HG03558 (cell line): ENCODE measurements around the gene MYD88.

Source experiments
- ATAC-seq: cut with Tn5 transposase; IDR thresholded peaks from one replicate; pipeline ENCODE4 v1.9.1; 2021; ENCODE audit warnings: moderate number of reproducible peaks; ENCODE audit not compliant: unreplicated experiment; ENCODE audit errors: extremely low read depth

Gene MYD88

DNA sequence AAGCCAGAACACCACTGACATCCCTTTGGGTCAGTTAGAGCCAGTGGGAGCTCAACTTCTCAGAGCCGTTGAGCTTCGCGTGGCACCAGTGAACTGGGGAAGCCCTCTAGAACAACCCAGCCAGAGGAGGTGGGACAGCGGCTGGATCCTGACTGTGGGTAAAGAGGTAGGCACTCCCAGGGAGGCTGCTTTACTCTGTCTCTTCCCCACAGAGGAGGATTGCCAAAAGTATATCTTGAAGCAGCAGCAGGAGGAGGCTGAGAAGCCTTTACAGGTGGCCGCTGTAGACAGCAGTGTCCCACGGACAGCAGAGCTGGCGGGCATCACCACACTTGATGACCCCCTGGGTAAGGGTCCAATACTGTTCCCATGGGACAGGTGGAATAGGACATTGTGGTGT is 1.2 kb downstream of the MYD88 start:
- no peak for ATAC-seq

DNA sequence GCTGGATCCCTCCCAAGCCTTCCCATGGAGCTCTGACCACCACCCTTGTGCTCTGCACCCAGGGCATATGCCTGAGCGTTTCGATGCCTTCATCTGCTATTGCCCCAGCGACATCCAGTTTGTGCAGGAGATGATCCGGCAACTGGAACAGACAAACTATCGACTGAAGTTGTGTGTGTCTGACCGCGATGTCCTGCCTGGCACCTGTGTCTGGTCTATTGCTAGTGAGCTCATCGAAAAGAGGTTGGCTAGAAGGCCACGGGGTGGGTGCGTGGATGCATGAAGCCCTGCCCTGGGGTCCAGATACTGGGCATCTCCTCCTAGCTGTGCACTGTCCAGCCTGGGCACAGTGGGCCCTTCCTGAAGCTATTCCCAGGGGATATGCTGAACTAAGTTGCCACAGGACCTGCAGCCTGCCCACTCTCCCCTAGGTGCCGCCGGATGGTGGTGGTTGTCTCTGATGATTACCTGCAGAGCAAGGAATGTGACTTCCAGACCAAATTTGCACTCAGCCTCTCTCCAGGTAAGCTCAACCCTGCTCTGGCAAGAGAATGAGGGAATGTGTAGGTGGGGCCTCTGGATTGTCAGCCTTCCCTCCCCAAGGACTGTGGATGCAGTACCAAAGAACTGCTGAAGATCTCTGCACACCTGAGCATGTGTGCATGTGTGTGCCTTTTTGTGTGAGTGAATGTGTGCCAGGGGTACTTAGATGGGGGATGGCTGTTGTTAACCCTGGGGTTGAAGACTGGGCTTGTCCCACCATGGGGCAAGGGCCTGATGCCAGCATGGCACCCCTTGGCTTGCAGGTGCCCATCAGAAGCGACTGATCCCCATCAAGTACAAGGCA is 2.1 kb downstream of the MYD88 start:
- ATAC-seq: no peak

DNA sequence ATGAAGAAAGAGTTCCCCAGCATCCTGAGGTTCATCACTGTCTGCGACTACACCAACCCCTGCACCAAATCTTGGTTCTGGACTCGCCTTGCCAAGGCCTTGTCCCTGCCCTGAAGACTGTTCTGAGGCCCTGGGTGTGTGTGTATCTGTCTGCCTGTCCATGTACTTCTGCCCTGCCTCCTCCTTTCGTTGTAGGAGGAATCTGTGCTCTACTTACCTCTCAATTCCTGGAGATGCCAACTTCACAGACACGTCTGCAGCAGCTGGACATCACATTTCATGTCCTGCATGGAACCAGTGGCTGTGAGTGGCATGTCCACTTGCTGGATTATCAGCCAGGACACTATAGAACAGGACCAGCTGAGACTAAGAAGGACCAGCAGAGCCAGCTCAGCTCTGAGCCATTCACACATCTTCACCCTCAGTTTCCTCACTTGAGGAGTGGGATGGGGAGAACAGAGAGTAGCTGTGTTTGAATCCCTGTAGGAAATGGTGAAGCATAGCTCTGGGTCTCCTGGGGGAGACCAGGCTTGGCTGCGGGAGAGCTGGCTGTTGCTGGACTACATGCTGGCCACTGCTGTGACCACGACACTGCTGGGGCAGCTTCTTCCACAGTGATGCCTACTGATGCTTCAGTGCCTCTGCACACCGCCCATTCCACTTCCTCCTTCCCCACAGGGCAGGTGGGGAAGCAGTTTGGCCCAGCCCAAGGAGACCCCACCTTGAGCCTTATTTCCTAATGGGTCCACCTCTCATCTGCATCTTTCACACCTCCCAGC is 2.9 kb downstream of the MYD88 start:
- ATAC-seq: no peak

DNA sequence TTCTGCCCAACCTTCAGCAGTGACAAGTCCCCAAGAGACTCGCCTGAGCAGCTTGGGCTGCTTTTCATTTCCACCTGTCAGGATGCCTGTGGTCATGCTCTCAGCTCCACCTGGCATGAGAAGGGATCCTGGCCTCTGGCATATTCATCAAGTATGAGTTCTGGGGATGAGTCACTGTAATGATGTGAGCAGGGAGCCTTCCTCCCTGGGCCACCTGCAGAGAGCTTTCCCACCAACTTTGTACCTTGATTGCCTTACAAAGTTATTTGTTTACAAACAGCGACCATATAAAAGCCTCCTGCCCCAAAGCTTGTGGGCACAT is 3.5 kb downstream of the MYD88 start:
- no peak for ATAC-seq

DNA sequence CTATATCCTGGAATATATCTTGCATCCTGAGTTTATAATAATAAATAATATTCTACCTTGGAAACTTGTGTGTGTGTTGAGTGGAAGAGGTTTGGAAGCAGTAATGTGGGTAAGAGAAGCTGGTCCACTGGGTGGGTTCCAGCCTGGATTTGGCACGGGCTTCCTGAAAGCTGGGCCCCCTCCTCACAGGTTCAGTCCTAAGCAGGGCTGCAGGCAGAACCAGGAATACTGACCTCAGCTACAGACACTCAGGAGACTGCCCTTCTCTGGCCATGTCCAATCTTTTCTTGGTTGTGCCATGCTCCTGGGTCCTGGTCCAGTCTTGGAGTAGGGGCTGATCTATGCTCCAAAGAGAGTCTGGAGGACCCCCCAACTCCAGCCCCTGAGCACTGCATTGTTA is 4.5 kb downstream of the MYD88 start:
- ATAC-seq: no peak

DNA sequence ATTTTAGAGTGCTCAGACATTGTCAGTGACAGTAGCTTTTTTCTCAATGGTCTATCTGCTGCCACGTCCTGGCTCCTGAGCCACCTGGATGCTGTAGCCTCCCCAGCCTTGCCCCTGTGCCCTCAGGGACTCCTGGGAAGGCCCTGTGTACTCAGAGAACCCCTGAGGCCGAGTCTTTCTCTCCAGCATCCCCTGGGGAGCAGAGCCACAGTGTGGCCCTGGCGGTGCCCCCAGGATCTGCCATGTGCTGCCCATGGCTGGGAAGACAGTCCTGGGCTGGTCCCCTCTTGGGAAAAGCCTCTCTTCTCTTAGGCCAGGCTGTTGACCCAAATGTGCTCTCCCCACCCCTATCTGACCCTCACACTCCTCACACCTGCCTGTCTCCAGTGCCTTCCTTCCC is 5.0 kb downstream of the MYD88 start:
- ATAC-seq: no peak

DNA sequence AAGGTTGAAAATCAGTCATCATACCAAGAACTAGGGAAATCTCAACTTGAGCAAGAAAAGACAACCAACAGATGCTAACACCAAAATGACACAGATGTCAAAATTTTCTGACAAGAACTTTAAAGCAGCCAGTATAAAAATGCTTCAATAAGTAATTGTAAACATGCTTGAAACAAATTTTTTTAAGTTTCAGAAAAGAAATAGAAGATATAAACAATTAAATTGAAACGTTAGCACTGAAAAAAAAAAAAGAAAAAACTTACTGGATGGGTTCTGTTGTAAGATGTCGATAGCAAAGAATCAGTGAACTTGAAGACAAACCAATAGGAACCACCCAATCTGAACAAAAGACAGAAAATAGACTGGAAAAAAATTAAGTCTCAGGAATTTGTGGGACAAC is 8.0 kb downstream of the MYD88 start:
- ATAC-seq: no peak

DNA sequence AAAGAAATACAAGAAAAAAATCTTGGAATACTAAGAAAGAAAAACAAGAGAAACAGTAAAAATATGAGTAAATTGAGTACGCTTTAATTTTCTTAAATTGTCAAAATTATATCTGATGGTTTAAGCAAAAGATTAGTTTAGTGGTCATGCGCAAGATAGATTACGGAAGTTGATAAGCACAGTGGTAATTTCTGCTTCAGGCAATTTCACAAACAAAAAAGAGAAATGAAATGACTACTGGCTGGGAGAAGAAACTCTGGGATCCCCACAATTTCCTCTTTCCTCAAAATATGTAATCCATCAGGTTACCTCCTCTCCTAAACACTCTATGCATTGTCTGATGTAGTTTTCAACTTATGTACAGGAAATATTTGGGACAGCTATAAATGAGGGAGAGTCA is 9.0 kb downstream of the MYD88 start:
- ATAC-seq: no peak

DNA sequence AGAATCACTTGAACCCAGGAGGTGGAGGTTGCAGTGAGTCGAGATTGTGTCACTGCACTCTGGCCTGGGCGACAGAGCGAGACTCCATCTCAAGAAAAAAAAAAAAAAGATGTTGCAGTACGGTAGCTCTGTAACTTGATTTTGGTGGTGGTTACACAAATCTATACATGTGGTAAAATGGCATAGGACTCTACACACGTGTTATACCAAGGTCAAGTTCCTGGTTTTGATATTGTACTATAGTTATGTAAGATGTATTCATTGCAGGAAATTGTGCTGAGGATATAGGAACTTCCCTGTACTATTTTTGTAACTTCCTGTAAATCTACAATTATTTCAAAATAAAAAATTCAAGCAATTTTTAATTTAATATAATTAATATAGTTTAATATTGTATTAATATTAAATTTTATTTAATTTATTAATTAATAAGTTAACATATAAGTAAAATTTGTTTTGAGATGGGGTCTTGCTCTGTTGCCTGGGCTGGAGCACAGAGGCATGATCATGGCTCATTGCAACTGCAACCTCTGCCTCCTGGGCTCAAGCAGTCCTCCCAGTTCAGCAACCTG is 9.9 kb downstream of the MYD88 start:
- ATAC-seq: no peak

DNA sequence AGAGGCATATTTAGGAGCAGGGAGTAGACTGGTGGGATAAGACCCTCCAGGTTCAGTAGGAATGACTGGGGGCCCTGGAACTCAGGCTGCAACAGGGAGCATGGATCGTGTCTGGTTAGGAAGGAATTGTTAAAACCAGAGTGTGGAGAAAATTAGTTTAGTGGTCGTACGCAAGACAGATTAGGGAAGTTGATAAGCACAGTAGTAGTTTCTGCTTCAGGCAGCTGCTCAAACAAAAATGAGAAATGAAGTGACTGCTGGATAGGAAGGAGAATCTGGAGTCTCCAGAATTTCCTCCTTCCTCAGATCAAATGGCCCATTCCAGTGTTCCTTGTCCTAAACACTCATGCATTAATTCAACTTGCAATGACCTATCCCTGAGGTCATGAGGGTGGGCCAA is 11.2 kb downstream of the MYD88 start:
- ATAC-seq: no peak

DNA sequence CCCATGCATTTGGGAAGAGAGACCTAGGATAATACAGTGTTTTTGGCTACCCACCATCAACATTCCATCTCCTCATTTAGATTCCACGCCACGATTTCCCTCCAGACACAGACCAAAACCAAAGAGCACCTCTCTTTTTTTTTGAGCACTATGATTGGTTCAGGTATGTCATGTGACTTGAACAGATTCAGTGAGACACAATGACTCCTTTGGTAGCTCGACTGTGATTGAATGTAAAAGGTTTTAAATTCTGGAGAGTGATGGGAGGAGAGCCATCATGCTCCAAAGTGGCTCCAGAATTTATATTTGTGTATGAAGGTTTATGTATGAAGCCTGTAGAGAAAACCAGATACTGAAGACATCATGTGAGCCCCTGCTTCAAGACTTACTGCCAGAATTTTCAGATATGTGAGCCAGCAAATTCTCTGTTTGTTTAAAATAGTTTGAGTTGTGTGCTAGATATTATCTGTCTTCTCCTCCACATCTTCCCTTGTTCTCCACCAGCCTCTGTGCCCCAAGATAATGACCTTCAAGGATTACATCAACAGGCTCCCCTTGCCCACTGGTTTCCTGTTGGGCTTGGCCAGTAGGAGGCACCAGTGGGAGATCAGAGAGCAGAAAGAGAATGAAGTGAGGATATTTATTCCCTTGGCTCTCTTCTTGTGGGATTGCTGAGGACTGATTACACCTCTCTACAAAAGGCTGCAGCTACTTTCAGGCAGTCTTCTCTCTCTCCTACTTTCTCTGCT is 12.5 kb downstream of the MYD88 start:
- no peak for ATAC-seq

DNA sequence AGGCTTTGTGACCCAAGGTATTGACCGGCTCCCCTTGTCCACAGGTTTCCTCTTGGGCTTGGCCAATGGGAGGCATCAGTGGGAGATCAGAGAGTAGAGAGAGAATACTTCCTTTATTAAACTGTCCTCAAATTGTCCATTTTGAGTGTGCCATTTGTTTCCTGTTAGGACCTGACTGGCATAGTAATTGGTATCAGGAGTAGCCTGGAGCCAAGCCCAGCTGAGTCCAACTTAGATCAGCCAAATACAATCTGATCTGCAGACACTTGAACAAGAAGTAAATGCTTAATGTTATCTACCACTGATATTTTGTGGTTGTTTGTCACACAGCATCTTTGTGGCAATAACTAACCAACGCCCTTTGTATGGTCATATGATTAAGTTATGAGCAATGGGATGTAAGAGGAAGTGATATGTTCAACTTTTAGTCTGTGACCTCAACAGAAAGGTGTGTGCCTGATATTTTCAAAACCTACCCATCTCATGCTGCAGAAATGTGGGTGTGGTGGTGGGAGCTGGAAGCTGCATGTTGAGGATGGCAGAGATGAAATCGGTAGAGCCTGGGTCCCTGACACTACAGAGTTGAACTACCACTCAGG is 13.3 kb downstream of the MYD88 start:
- no peak for ATAC-seq

DNA sequence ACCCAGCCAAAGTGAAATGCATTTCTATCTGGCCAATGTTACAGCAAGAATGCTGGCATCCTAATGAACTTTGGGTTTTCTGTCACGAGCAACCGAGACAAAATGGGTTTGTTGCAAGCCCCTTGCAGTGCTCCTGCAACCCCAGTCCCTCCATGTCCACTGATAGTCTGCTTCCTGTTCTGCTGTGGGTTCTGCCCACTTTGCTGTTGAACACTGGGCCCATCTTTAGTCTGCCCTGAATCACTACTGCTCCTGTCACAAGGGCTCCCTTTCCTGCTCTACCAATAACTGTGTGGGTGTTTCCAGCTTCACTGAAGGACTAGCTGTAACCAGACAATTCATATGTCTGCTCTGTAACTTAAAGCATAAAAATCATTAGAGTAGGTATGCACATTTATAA is 14.1 kb downstream of the MYD88 start:
- ATAC-seq: no peak

DNA sequence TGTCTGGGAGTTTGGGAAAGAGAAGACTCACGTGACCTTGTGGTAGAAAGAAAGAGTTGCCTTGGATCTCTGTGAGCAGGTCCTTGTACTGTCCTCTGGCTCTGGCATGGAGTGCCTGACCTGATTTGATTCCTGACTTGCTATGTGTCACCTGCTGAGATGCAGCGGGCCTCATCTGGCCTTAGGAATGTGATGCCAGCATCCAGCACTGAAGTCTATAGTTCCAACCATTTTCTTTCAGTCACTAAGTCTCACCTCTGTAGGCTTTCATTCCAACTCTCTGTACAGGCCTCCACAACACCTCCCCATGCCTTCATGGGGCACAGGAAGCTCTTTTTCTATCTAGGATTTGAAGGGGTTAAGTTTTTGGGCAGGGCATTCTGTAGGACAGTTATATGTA is 14.8 kb downstream of the MYD88 start:
- ATAC-seq: no peak

DNA sequence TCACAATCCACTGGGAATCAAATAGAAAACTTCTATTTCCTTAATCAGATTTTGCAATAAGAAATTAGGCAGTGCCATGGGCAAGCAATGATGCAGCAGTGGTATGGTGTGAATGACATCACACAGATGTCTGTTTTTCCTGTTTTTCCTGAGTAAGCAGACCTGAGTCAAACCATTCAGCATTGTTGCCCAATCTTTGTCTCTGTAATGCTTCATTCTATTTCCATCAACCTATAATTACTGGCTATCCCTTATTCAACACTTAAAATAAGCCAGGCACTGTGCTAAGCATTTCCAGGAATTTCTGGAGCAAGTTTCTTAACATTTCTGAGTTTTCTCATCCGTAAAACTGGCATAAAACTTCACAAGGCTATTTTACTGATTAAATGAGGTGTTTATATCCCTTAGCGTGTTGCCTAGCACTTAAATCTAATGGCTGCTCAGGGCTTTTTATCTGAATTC is 15.6 kb downstream of the MYD88 start:
- no peak for ATAC-seq

DNA sequence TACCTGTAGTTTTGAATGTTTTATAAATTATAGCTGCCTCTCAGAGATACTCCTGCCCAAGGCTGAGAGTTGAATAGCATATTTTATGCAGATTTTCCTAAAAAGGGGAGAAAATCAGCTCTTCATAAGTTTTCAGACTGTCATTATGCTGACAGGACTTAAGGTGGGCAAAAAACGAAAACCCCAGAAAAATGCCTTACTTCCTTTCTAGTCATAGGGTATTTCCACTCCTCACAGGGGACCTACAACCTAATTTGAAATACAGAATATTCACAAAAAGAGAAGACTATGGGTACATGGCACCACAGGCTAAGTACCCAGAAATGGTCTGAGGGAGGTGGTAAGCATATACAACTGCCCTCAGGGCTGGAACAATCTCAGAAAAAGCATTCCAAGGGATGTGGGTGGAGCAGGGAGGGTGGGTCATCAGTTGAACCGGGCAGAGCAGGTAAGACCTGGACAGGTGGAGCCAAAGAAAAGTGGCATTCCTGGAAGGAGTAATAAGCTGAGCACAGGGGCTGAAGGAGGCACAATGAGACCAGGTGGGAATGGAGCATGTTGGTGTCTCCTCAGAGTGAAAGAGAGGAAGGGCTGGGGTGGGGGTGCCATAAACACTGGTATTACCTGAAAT is 16.3 kb downstream of the MYD88 start:
- no peak for ATAC-seq

DNA sequence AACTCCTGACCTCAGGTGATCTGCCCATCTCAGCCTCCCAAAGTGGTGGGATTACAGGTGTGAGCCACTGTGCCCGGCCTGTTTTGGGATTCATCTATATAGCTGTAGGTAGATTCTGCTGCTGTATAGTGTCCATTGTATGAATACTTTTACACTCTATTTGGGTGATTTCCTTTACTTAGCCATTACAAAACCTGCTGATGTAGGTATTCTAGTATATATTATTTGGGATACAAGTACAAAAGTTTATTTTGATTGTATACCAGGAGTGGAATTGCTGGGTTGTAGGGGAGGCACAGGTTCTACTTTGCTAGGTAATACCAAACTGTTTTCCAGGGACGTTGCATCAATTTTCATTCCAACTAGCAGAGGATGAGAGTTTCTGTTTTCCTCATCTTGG is 17.4 kb downstream of the MYD88 start:
- no peak for ATAC-seq

DNA sequence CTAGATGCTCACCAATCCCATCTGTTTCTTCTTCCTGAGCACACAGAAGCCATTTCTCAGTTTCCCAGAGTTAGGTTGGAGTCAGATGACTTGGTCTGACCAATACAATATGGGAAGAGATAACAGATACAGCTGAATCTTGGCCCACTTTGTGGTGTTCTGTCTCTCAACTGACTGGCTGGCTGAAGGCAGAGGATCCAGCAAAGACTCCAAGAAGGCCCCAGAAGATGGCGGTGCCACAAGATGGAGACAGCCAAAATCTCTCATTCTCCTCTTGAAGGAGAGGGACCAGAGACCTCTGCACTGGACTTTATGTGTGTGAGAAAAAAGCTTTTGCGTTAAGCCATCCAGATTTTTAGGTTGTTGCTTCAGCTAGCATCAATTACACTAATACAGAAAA is 18.7 kb downstream of the MYD88 start:
- no peak for ATAC-seq

DNA sequence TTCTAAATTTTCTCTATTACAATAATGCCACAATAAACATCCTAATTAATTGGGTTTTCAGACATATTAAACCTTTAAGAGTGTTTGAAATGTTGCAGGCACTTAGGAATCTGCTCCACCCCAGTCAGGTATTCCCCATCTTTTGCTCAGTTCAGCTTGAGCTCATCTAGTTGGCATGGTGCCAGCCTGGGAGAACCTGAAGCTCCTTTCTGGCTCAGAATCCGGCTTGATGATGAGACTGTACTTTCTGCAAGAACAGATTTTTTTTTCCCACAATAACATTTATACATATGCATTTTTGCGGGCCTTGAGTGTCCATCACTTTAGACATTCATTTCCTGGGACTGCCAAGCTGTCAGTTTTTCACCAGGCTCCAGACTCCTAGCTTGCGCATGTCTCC is 19.1 kb downstream of the MYD88 start:
- no peak for ATAC-seq

DNA sequence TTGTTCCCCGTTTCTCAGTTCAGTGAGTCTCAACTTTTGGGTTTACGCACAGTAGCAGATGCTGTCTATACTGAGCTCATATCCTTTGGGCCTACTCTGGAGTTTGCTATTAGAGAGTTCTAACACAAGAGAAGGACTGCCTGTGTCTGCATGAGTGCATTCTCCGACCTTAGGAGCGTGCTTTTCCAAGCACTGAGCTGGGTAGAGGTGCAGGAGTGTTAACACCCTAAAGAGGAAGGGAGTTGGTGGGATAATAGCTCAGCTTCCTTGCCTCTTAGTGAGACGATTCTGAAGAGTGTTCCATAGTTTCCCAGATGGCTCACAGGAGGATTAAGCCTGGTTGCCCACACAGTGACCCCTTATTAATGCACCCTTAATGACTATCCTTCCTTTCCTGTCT is 20.0 kb downstream of the MYD88 start:
- no peak for ATAC-seq
